Measurements from ENCODE around the gene CCSER1.

GRCh38 chr4:90330546-90330945 lies 203.4 kb downstream of the CCSER1 start:
- TF ChIP-seq CTCF (IDR thresholded peaks at IDR 0.05; ENCODE audit: low read depth, low read length, poor library complexity, severe bottlenecking) = no peak
- no peak for TF ChIP-seq EZH2phosphoT487 (IDR thresholded peaks at IDR 0.05; ENCODE audit: borderline replicate concordance, low read length)
